Measurements from ENCODE around the gene NPAS2. TPM values are rescaled to one million over a fixed set of nuclear protein-coding genes. Genes with fewer than 3 reads are reported as not detected.

NPAS2 gene
- polyA plus RNA-seq, 1 of the 3 experiments (the other 2 are of a cell fraction): 58.5 TPM

GRCh38 chr2:100783987-100784386 is 36.0 kb upstream of the NPAS2 start:
- TF ChIP-seq NFIC (IDR thresholded peaks at IDR 0.05; ENCODE audit: borderline replicate concordance): no peak
- no peak for TF ChIP-seq TCF12 (IDR thresholded peaks at IDR 0.05)
- TF ChIP-seq, protein P1, sequence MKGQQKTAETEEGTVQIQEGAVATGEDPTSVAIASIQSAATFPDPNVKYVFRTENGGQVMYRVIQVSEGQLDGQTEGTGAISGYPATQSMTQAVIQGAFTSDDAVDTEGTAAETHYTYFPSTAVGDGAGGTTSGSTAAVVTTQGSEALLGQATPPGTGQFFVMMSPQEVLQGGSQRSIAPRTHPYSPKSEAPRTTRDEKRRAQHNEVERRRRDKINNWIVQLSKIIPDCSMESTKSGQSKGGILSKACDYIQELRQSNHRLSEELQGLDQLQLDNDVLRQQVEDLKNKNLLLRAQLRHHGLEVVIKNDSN (IDR thresholded peaks at IDR 0.05; ENCODE audit: borderline replicate concordance, low read depth): no peak
- no peak for TF ChIP-seq ZBTB33 (IDR thresholded peaks at IDR 0.05; ENCODE audit: borderline replicate concordance, low read depth)
- TF ChIP-seq MXI1 (IDR thresholded peaks at IDR 0.05; ENCODE audit: low read depth, low read length): no peak
- no peak for TF ChIP-seq CTCF (IDR thresholded peaks at IDR 0.05)
- TF ChIP-seq SIN3A (IDR thresholded peaks at IDR 0.05; ENCODE audit: borderline replicate concordance, low read depth, low read length): no peak
- no peak for TF ChIP-seq YY1 (IDR thresholded peaks at IDR 0.05; ENCODE audit: low read depth)
- TF ChIP-seq RAD21 (IDR thresholded peaks at IDR 0.05; ENCODE audit: low read length): no peak
- TF ChIP-seq GATA2 (CRISPR knock-in tag; IDR thresholded peaks at IDR 0.05): no peak
- CTCF ChIA-PET: no interaction called here

GRCh38 chr2:100784681-100785080 is 35.3 kb upstream of the NPAS2 start:
- DNase-seq: no peak
- no peak overlapping the region for H3K4me2 ChIP-seq
- no peaks in the 10 kb centered on the region for H3K36me3 ChIP-seq (replicated peaks in 1 of 2; ENCODE audit: control insufficient read depth in 1 of 2, insufficient read depth in 2 of 2, low read length in 1 of 2)
- peaks cover 0 to 15% of the 10 kb centered on the region in 2 experiments; a peak in 2 of 4 replicates for H3K4me1 ChIP-seq (ENCODE audit: control insufficient read depth in 1 of 2, insufficient read depth in 2 of 2, low read depth in 1 of 2, low read length in 1 of 2)
- no peaks in the 10 kb centered on the region for H3K79me2 ChIP-seq (ENCODE audit: insufficient read depth)
- no peak overlapping the region for H2AFZ ChIP-seq (ENCODE audit: low read depth)
- H3K4me3 ChIP-seq (ENCODE audit: low read depth in 2 of 2, low read length in 1 of 2): no peak overlapping the region
- H3K27me3 ChIP-seq (ENCODE audit: insufficient read depth): no peaks in the 10 kb centered on the region
- H3K27ac ChIP-seq (ENCODE audit: low read depth in 2 of 2, low read length in 1 of 2): no peak overlapping the region
- peaks cover 22% of the 10 kb centered on the region for H3F3A ChIP-seq (replicated peaks; ENCODE audit: insufficient read depth)
- no peaks in the 10 kb centered on the region for H4K20me1 ChIP-seq (ENCODE audit: insufficient read depth)
- no peak overlapping the region for H3K9ac ChIP-seq
- H3K9me3 ChIP-seq: no peaks in the 10 kb centered on the region
- ChIA-PET CTCF (no interaction called here), POLR2A (no interaction called here)
- H3K9me2 ChIP-seq: no peaks in the 10 kb centered on the region
- WGBS (ENCODE audit: low lambda C conversion rate): 89% methylated on average over 8 of the region's 8 CpGs
- no peak for TF ChIP-seq SMC3 (IDR thresholded peaks at IDR 0.05; ENCODE audit: low read depth, low read length)
- TF ChIP-seq RFX5 (IDR thresholded peaks at IDR 0.05; ENCODE audit: low read length): no peak
- TF ChIP-seq, protein P1 (IDR thresholded peaks at IDR 0.05; ENCODE audit: borderline replicate concordance, low read depth): no peak
- no peak for TF ChIP-seq MXI1 (IDR thresholded peaks at IDR 0.05; ENCODE audit: low read depth, low read length)
- TF ChIP-seq SIN3A (IDR thresholded peaks at IDR 0.05; ENCODE audit: borderline replicate concordance, low read depth, low read length): no peak
- TF ChIP-seq, protein P2, sequence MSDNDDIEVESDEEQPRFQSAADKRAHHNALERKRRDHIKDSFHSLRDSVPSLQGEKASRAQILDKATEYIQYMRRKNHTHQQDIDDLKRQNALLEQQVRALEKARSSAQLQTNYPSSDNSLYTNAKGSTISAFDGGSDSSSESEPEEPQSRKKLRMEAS (IDR thresholded peaks at IDR 0.05; ENCODE audit: low read depth): no peak
- TF ChIP-seq YY1 (IDR thresholded peaks at IDR 0.05; ENCODE audit: low read depth): no peak
- no peak for TF ChIP-seq FOXM1 (IDR thresholded peaks at IDR 0.05; ENCODE audit: low read depth)
- TF ChIP-seq POLR2AphosphoS5 (IDR thresholded peaks at IDR 0.05; ENCODE audit: low read depth, low read length): no peak
- no peak for TF ChIP-seq GATA2 (CRISPR knock-in tag; IDR thresholded peaks at IDR 0.05)
- no peak for TF ChIP-seq TCF12 (IDR thresholded peaks at IDR 0.05)
- no peak for TF ChIP-seq RCOR1 (IDR thresholded peaks at IDR 0.05; ENCODE audit: low read length)
- no peak for TF ChIP-seq RAD21 (IDR thresholded peaks at IDR 0.05; ENCODE audit: low read length)
- no peak for TF ChIP-seq NFIC (IDR thresholded peaks at IDR 0.05; ENCODE audit: borderline replicate concordance)
- TF ChIP-seq EZH2phosphoT487 (IDR thresholded peaks at IDR 0.05; ENCODE audit: borderline replicate concordance, low read depth): no peak
- TF ChIP-seq, protein P3, sequence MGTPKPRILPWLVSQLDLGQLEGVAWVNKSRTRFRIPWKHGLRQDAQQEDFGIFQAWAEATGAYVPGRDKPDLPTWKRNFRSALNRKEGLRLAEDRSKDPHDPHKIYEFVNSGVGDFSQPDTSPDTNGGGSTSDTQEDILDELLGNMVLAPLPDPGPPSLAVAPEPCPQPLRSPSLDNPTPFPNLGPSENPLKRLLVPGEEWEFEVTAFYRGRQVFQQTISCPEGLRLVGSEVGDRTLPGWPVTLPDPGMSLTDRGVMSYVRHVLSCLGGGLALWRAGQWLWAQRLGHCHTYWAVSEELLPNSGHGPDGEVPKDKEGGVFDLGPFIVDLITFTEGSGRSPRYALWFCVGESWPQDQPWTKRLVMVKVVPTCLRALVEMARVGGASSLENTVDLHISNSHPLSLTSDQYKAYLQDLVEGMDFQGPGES (IDR thresholded peaks at IDR 0.05; ENCODE audit: low read depth, low read length): no peak
- no peak for TF ChIP-seq NRF1 (IDR thresholded peaks at IDR 0.05; ENCODE audit: low read depth, low read length)

More at GRCh38 chr2:100783987-100784386, 36.0 kb upstream of the NPAS2 start:
- Histone ChIP-seq H3K4me2 (no peak overlapping the region), H3K36me3 (replicated peaks in 1 of 2; ENCODE audit: control insufficient read depth in 1 of 2, insufficient read depth in 2 of 2, low read length in 1 of 2) (no peaks in the 10 kb centered on the region), H2AFZ (ENCODE audit: low read depth) (no peak overlapping the region), H3K9ac (no peak overlapping the region), H3K9me3 (no peaks in the 10 kb centered on the region), H3K79me2 (ENCODE audit: insufficient read depth) (no peaks in the 10 kb centered on the region), H3K4me1 (ENCODE audit: control insufficient read depth in 1 of 2, insufficient read depth in 2 of 2, low read depth in 1 of 2, low read length in 1 of 2) (peaks cover 0 to 15% of the 10 kb centered on the region in 2 experiments; a peak in 2 of 4 replicates), H3K27ac (ENCODE audit: low read depth in 2 of 2, low read length in 1 of 2) (no peak overlapping the region), H3F3A (replicated peaks; ENCODE audit: insufficient read depth) (peaks cover 22% of the 10 kb centered on the region), H3K4me3 (ENCODE audit: low read depth in 2 of 2, low read length in 1 of 2) (no peak overlapping the region), H3K9me2 (no peaks in the 10 kb centered on the region), H3K27me3 (ENCODE audit: insufficient read depth) (no peaks in the 10 kb centered on the region), H4K20me1 (ENCODE audit: insufficient read depth) (no peaks in the 10 kb centered on the region)
- WGBS (ENCODE audit: low lambda C conversion rate): 86% methylated on average over 3 of the region's 3 CpGs
- no peak for DNase-seq
- POLR2A ChIA-PET: no interaction called here

Data from SK-N-SH (cell line).